ENCODE measurements around the gene DPF3.

Gene DPF3

DNA sequence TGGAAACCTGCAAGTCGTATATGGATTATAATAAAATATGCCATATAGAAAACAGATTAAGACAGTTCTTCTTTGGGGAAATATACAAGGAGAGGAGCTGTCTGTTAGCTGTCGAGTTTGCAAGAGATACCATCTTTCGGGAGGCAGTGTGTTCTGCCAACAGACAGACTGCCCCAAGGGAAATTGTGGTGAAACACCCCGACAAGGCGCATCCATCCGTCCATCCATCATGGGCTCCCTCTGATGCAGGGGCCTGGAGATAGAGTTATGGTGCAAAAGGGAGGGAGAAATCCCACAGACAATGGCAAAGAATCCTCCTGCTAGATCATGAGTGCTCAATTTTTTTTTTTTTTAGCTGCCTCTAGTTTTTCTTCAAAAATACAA is 156.3 kb downstream of the DPF3 start:
- DNase-seq: peak; percentile 68

GRCh38 chr14:72736786-72737559 is 156.9 kb downstream of the DPF3 start:
- no peak for DNase-seq

DNA sequence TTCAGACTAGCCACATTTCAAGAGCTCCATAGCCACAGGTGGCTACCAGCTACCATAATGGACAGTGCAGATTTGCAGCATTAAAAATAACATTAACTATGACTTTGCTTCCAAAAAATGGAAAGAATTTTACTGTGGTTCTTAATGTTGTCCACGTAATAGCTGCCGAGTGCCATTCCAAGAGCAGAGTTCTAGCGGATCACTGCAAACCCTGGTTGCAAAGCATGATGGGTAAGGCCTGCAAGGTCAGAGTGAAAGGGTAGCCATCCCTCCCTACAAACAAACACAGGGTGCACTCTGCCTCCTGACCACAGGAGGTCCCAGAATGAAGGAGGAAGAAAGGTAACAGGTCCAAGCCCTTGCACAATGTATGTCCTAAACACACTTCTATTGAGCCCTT is 157.6 kb downstream of the DPF3 start:
- DNase-seq: peak; percentile 18

DNA sequence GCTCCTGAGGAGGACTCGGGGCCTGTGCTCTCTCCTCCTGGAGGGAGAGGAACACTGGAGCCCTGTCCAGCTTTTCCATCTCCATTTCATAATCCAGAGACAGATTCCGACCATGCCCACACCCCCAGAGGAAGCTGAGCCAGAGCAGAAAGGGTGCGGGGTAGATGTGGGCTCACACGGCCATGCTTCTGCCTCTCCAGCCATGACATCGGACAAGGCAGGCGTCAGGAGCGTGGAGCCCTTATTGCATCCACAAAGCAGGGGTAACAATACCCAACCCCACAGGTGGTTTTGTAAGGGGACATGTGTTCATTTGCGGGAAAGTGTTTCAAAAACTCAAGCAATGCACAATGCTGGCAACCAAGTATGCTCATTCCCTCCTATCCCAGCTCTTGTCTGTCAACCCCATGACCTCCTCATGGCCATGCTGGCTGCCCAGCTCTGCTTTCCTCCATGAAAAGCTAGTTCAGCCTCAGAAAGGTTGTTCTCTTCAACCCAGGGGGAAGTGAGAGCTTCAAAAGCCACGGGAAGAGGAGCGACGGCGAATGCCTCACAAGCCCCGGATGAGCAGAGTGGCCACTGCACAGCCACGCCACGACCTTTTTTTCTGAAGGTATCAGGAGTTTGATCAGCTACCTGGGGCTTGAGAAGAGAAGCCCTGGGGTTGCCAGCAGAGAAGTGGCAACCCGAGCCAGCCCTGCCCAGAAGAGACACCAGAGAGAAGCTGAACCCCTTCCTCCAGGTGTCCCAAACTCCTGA is 161.7 kb downstream of the DPF3 start:
- DNase-seq: no peak

DNA sequence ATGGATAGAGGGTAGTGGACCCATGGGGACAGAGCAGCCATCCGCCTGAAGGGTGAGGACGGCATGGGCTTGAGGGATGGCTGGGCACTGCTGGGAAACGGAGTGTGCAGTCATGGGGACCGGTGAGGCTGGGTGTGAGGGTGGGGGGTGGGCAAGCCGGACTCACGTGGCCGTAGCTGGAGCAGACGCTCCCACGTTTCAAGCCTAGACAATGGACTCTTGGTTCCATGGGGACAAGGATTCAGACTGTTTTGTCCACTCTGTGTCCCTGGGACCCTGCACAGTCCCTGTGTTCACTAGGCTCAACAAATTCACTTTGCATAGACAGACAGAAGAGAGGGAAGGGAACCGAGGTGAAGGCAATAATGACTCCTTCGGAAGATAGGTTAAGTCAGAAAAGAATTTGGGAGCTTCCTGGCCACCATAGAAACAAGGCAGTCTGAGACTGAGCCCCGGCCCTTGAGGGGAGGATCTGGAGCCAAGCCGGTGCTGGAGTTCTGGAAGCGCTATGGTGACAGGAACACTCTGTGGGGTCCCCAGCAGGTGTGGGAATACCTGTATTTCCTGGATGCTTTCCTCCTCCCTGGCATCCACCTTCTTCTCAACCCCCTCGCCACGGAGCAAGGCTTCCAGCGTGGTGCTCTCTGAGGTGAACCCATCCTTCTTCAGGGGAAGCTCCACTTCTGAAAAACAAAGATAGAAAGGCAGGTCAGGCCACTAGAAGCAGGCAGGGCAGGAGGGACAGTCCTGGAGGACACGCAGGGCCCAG is 162.5 kb downstream of the DPF3 start:
- DNase-seq: no peak

DNA sequence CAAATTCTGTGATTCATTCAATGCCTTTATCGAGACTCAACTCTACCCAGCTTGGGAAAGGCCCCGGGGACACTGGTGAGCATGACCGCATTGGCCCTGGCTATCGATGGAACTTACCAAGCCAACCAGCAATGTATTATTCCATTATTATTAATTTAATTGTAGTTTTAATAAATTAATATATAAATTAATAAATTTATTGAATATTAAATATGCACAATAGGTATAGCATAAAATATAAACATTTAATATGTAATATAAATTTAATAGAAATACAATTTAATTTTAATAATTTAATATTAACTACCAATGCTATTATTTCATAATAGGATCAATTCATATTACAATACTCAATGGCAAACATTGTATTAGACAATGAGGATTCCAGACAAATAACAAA is 163.4 kb downstream of the DPF3 start:
- DNase-seq: no peak

DNA sequence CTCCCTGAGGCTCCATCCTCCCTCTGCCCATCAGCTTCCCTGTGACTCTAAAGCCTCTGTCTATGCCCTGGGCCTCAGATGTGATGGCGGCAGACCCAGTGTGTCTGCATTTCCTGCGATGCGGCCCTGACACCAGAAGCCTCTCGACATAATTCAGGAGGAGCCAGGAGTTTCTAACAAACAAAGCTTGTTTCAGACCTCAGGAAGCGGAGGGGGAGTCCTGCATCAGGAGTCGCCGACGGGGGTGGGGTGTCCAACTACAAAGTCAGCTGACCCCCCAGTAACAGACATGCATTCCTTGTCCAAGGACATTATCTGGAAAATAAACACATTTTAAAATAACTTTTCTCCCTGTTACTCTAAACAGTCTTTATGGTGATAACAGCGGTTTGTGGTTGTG is 167.5 kb downstream of the DPF3 start:
- DNase-seq: no peak

GRCh38 chr14:72723858-72724530 is 169.9 kb downstream of the DPF3 start:
- DNase-seq: no peak

DNA sequence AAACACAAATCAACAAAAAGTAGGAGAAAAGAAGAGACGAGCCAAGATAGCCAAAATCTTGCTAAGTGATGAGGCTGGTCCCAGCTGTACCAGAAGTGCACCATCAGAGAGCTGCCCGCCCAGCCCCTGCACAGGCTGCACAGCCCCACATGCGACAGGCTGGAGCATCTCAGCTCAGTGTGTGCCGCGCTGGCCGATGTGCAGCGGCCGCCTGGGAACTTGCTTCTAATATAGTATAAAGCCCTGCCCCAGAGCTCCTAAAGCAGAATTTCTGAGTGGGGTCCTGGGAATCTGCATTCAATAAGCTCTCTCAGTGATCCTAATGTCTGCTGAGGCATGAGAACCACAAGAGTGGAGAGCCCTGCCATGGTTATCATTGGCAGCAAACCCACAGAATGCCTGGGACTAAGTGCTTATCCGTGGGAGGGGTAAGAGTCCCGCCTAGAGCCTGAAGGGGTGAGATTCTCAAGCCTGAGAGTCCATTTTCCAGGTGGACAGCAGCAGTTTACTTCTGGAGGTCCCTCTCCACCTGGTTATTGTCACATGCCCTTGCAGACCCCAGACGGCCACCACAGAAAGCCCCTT is 171.6 kb downstream of the DPF3 start:
- DNase-seq: peak; percentile 60

- no peak for DNase-seq
Observed at GRCh38 chr14:72721083-72721482, 172.8 kb downstream of the DPF3 start.

DNA sequence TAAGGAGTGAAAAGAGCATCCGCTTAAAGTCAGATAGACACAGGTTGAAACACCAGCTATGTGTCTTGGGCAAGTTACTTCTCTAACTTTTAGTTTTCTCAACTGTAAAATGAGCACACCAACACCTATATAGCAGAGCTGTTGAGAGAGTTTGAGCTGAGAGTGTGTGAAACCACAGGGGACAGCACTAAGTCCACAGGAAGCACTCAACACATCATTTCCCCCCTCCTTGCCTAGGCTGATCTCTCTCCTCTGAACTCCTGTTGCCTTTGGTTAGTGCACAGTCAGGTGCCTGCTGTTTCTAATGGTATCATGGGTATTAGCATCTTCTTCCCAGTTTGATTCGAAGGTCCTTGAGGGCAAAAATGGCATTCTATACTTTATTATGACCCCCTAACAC is 176.7 kb downstream of the DPF3 start:
- DNase-seq: no peak

DNA sequence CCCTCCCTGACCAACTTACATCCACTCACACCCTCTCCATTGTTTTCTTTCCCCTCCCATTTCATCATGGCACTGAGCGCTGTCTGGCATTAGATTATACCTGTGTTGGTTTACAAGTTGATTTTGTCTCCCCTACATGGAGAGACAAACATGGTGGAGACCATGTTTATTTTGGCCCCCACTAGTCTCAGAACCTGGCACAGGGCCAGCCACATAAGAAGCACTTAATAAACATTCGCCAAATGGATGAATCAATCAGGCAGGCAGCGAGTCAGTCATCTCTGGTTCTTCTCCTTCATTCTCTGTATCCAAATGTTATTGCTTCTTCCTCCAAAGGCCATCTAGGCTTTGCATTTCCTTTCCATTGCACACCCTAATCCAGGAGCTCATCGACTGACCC is 177.4 kb downstream of the DPF3 start:
- DNase-seq: no peak

DNA sequence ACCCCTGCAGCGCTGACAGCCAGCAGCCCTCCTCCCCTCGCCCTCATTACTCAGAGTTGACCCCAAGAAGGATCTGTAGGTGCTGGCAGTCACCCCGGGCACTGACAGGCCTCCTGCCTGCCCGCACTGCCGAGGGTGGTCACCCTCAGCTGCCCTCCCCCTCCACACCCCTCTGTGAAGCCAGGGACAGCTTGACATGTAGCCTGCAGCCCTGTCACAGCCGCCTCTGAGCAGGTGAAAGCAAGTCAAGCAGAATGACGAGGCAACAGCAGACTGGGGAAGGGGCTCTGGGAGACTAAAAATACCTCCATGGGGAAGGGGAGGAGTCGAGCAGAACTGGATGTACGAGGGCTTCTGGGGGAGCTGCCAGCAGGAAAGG is 178.1 kb downstream of the DPF3 start:
- no peak for DNase-seq

- no peak for DNase-seq
Observed at GRCh38 chr14:72715215-72715849, 178.6 kb downstream of the DPF3 start.

DNA sequence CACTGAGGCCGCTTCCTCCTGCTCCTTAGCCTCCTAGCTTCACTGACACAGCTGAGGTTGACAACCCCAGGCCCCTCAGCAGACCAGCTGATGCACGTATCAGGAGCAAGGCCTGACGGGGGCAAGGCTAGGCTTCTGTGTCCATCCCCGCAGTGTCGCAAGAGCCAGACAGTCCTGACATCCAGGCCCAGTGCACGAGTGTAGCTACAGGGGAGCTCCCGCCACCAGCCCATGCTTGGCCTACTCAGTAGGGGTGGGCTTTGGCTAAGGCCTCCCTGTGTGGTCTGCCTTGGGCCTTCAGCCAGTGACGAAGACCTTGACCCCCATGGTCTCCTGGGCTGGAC is 179.1 kb downstream of the DPF3 start:
- no peak for DNase-seq

DNA sequence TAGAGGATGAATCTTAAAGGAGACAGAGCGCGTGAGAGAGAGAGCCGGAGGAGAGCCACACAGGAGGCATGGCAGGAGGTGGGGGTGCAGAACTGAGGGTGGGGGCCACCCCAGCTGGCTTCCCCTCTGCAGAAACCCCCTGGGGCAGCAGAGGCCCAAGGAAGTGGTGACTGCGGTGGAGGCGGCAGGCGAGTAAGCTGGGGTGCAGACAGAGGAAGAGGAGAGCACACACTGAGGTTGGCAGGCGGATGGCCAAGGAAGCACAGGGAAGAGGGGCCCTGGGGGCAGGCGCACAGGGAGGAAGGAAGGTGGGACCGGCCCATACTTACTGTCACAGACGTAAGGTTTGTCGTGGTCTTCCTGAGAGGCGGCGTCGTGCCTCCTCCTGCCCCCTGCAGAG is 179.8 kb downstream of the DPF3 start:
- DNase-seq: no peak

DNA sequence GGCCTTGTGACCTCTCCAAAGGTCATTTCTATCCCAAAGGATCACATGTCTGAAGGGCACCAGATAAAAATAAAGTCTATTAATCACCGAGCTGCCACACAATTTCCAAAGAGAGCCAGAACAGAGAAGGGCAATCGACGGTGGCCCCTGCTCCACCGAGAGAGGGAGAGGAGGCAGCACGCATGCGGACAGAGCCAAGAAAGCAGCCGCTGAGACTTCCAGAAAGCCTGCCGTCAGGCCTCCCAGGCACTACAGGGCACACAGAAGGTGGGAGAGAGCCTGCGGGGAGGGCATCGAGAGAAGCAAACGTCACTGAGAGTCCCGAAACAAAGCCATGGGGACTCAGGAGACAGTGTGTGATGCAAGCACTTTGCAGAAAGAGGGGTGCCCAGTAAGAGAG is 182.0 kb downstream of the DPF3 start:
- no peak for DNase-seq

DNA sequence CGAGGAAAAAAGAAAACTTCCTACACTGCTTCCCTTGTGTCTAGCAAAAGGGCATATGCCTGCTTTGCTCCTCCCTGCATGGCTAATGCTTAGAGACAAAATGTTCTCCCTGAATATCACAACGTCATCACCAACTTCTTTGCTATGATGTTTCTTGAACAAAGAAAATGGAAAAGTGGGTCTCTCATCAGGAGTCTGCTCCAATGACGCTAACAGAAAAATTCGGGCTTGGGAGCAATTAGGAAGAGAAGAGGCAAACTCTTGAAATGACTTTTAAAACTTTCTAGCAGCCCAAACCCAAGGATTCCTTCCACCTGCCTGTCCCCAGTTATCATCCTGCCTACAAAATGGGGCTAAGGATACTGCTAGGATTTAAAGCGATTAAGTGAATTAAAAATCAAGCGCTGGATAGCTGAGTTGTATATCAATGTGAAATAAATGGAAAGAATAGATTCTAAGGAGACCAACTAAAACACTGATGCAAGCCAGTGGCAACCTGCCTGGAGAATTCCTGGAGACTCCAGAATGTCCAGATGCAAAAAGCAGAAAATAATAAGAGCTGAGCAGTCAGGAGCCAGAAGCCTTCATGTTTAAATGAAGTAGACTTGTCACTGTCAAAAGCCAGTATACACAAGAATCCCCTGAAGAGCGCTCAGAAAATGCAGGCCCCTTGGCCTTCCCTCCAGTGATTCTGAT is 183.8 kb downstream of the DPF3 start:
- DNase-seq: no peak

DNA sequence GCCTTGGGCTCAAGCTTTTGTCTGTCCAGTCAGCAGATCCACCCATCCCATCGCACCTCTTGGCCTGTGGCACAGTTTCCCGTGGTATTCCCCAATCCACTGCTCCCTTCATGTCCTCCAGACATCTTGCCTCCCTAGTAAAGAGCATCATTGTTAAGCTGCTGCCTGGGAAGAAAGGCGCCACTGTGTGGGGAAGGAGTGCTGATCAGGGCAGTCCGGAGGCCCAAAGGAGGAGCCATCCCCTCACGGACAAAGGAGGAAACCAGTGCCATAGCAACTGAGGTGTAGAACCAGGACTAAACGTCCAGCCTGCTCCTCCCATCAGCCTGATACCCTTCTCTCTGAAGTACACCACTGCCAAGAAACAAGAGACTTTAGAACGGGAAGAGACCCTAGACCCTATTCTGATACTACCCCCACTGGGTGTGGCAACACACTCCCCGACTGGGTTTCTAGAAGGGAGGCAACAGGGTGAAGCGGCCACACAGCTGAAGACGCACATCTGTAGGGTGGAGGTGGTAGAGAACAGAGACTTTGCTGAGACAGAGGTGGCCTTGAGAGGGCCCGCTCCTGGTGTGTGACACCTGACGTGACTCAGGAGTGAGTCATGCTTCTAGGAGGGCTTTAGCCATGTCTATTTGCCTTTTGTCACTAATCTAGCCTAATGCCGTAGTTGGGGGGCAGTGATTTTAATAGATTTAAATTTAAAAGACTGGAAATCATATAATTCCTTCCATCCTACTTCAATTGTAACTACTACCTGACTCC is 185.0 kb downstream of the DPF3 start:
- no peak for DNase-seq

- no peak for DNase-seq
Observed at GRCh38 chr14:72708222-72708621, 185.7 kb downstream of the DPF3 start.

DNA sequence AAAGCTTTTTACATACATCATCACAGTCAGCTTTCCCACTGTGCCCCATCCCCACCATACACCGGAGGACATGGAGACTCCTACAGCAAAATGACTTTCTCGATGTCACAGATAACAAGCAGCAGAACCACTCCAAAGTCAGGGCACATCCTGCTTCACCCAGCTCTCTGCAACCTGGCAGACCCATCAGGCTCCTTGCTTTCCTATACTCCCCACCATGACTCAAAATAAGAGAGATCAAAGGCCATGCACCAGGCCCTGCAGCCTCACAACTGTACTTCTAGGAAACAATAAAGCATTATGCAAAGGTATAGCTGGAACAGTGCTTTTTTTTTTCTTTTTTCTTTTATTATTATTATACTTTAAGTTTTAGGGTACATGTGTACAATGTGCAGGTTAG is 187.4 kb downstream of the DPF3 start:
- no peak for DNase-seq
